CD4-positive, alpha-beta T cell treated with Interferon alpha-2 for 1 hour (primary cell): ENCODE measurements around the gene TNIP3.
A peak's percentile ranks its signal among the peaks of the same experiment; 100 is the strongest.
"Not testable (repeated sequence)": the region's sequence is repeated elsewhere in the genome, so short reads cannot be mapped to it uniquely, and the experiment has no call there.

Experiments used
- DNase-seq, 2 donors: peaks; one replicate each; pipeline ENCODE4 v3.0.0-alpha.2; 2020 to 2022

The TNIP3 gene

GRCh38 chr4:121164291-121164690 is at the start of gene TNIP3:
TNIP3 (minus strand) TSS chr4:121164321; CDS start chr4:121164125, 196 bp downstream.
- DNase-seq, result peak in 1 of 2 donors; percentile 32

DNA sequence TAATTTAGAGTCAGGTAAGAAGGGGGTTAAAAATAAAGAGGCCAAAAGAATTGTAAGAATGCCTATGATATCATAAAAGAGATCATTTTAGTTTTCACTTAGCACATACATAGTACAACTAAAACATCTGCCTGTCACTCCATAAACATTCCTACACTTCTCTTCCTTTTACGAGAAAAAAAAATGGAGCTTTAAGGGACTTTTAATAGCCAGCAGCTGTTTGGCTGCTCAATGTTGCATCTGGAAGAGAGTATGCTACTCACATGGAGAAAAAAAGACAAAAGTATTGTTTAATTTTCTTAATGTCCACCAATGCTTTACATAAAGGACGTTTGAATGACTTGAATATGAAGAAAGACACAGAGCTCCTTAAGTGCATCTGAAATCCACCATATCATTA is 48.7 kb upstream of the TNIP3 start:
- no peak for DNase-seq

DNA sequence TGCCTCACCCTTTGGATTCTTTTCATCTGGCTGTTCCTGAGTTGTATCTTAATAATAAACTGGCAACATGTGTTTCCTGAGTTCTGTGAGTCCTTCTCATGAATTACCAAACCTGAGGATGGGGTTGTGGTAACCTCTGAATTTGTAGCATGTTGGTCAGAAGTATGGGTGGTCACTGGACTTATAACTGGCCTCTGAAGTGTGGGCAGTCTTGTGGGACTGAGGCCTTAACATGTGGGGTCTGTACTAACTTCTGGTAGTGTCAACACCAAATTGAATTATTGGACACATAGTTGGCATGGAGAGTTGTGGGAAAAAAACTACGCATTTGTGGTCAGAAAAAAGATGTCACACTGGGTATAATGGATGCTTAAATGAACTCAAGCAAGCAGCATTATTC is 45.0 kb upstream of the TNIP3 start:
- DNase-seq, result no peak

- DNase-seq, result no peak
These were observed 44.3 kb upstream of the TNIP3 start for GRCh38 chr4:121208244-121209007.

DNA sequence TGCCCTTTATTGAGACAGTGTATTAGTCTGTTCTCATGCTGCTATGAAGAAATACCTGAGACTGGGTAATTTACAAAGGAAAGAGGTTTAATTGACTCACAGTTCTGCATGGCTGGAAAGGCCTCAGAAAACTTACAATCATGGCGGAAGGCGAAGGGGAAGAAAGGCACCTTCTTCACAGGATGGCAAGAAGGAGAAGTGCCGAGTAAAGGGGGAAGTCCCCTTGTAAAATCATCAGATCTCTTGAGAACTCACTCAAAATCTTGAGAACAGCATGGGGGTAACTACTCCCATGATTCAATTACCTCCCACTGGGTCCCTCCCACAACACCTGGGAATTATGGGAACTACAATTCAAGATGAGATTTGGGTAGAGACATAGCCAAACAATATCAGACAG is 41.7 kb upstream of the TNIP3 start:
- DNase-seq, result not testable (repeated sequence)

DNA sequence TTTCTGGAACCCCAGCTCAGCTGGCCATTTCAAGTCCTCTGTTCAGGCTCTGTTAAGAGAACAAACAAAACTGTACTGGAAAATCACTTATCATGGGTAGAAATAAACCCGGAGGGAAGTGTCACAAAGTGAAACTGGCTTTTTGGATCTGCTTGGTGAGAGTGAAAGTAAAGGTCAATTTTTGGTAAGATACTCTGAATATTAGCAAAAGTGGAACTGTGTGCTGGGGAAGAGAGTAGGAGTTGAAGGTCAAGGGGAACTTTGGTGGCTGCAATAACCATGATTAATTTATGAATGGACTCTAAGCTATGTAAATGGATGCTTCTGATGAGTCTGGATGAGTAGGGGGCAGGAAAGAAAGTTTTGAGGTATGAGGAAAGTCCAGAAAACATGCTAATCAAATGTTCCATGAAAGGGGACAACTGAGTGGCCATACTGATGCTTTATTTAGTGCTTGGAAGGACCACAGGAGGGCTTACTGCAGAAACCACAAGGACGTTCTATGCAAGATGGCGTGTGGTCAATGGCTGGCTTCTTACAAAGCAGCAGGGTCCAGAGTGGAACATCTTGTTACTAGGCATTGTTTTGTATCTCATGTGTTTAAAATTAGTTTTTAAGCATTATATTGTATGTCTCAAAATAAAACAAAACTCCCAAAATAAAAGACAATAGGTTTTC is 36.8 kb upstream of the TNIP3 start:
- no peak for DNase-seq

- DNase-seq, result peak; percentile 25 to 61
These were observed 35.8 kb upstream of the TNIP3 start for GRCh38 chr4:121199742-121200561.

DNA sequence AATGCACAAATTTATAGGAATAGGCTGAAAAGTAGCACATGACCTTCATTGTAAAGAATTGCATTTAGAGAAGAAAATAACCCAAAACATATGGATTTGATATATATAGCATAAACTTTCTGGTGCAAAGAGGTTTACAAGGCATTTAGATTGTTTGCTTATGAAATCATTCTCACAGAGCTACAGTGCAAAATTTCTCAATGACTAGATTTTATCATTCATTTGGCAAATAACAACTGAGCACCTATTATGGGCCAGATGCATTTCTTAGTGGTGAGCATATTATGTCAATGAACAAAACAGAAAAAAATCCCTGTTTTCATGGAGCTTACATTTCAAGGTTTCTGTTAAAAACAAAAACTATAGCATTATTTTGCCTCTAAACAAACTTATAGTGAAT is 34.1 kb upstream of the TNIP3 start:
- DNase-seq, result no peak

DNA sequence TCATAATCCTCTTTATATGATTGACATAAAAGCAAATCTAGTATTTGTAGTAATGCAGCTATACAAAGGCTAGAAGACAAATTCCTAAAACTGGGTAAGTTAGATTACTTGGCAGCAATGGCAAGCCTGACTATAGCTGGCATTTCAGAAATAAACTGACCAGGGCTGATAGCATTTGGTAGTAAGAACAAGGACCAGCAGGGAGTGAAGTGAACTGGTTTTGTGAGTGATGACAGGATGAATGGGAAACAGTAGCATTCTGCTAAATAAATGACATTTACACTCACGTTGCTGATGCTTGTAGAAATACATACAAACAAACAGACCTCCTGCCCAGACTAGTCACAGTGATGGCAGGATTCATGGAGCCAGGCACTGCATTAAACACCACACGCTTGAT is 31.5 kb upstream of the TNIP3 start:
- no peak for DNase-seq

DNA sequence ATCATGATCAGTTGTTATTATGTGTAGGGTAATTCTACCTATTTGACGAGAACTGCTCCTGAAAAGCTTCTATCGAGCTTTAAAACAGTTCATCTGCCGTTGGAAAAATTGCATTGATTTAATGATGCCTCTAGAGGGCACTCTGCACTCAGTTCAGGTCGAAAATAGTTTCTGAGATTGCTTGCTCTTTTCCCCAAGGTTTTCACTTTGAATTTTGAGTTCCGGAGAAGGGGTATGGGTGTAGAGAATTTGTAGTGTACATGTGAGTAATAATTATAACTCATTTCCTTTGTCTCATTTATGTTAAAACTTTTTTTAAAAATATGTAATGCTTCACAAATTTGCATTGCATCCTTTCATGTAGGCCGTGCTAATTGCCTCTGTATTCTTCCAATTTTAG is 28.4 kb upstream of the TNIP3 start:
- DNase-seq, result peak; percentile 20 to 68

GRCh38 chr4:121192013-121192412 is 27.9 kb upstream of the TNIP3 start:
- DNase-seq, result no peak

DNA sequence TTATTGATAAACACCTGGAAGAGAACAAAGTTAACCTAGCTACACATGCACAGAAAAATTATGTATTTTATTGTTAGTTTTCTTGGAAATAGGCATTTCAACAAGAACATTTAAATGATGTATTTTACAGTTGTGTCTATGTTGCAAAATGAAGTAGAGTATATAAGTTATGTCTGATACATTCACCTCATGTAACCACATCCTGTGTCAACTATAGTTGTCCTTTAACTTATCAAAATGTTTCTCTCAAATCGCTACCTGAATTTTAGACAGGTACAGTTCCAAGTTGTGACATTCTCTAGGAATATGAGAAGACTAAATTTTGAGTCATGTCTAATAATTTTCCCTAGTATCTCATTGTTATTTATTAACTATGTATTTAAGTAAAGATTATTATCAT is 27.2 kb upstream of the TNIP3 start:
- DNase-seq, result peak in 1 of 2 donors; percentile 33

- no peak for DNase-seq
These were observed 26.3 kb upstream of the TNIP3 start for GRCh38 chr4:121190389-121190788.

GRCh38 chr4:121189326-121190215 is 25.4 kb upstream of the TNIP3 start:
- DNase-seq, result peak; percentile 42 to 68

- no peak for DNase-seq
These were observed 23.1 kb upstream of the TNIP3 start for GRCh38 chr4:121187206-121187605.

GRCh38 chr4:121185960-121186359 is 21.8 kb upstream of the TNIP3 start:
- no peak for DNase-seq

DNA sequence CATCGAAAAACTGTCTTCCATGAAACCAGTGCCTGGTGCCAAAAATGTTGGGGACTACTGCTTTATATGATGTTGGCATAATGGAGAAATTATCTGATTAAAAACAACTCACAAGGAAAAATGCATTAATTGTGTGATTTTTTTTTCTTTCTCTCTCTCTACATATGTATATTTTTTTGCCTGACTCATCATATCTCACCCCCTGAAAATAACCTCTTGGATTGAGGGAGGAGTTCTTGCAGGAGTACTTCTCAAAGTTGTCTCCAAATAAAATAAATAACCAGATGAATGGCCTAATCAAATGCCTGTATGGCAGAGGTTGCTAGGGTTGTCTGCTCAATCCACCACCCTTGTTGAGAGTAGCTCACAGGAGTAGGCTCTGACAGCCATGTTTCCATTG is 19.9 kb upstream of the TNIP3 start:
- DNase-seq, result no peak

DNA sequence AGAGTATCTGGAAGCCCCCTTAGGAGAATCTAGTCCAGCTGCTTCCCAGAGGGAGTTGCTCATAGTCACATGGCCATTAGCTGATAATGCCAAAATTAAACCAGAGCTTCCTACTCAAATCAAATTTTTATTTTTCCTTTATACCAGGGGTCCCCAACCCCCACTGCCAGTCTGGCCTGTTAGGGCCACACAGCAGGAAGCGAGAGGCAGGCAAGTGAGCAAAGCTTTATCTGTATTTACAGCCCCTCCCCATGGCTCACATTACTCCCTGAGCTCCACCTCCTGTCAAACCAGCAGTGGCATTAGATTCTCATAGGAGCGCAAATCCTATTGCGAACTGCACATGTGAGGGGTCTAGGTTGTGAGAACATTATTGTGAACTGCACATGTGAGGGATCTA is 19.2 kb upstream of the TNIP3 start:
- peak in 1 of 2 donors; percentile 43 for DNase-seq

- peak; percentile 44 to 81 for DNase-seq
These were observed 18.2 kb upstream of the TNIP3 start for GRCh38 chr4:121182296-121182695.

- peak in 1 of 2 donors; percentile 36 for DNase-seq
These were observed 17.4 kb upstream of the TNIP3 start for GRCh38 chr4:121181493-121181892.

DNA sequence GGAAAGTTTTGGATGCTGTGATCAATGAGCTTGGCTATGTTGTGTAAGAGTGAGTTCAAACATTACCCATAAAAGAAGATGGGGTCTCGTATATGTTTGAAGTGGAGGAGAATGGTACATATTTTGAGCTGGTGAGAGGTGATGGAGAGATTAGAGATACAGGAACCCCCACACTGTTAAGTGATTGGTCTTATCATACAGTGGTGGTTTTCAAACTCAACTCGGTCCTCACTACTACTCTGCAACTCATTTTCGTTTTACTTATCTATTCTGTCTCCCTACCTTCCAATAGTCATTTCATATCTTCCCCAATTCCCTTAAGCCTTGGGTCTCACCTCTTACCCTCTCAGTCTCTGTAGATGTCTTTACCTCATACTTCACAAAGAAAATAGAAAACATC is 16.4 kb upstream of the TNIP3 start:
- peak in 1 of 2 donors; percentile 35 for DNase-seq
